HG03439 (cell line): ENCODE data around the gene TES.

Experiments
- ATAC-seq: cut with Tn5 transposase; IDR thresholded peaks from one replicate; pipeline ENCODE4 v1.9.1; 2021; ENCODE audit warnings: mild to moderate bottlenecking, moderate library complexity; ENCODE audit not compliant: unreplicated experiment

The TES gene

GRCh38 chr7:116193329-116194087 is 16.8 kb upstream of the TES start:
- no peak for ATAC-seq

DNA sequence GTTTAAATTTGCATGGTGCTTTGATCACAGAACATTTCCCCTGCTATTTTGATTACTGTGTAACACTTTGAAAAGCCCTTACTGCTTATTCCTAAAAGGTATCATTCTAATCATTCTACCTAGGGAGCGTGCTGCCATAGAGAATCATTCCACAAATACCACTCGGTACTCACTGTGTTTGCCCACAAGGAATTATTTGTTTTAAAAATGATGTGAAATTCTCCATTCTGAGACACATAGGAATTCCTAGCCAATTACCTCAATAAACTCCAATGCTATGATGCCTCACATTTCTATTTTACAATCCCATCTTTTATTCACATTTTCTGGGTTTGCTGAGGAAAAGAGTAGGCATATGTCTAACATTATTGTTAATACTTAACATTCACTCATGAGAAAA is 16.2 kb upstream of the TES start:
- no peak for ATAC-seq

- no peak for ATAC-seq
These were observed 14.9 kb upstream of the TES start for GRCh38 chr7:116195451-116195850.

DNA sequence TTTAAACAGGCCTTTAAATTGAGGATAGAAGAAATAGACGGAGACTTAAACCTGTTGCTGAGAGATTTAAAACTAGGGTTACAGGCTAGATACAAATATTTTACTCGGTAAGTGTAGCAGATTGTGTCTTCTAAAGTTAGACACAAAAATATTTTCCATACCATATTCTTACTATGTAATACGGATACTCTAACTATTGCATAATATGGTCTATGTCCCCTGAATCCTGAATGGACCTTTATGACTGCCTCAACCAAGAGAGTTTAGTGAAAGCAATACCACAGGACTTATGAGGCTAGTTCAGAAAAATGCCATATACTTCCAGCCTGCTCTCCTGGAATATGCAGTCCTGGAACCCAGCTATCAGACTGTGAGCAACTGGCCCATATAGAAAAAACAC is 13.4 kb upstream of the TES start:
- no peak for ATAC-seq

GRCh38 chr7:116197360-116197759 is 13.0 kb upstream of the TES start:
- ATAC-seq: no peak

DNA sequence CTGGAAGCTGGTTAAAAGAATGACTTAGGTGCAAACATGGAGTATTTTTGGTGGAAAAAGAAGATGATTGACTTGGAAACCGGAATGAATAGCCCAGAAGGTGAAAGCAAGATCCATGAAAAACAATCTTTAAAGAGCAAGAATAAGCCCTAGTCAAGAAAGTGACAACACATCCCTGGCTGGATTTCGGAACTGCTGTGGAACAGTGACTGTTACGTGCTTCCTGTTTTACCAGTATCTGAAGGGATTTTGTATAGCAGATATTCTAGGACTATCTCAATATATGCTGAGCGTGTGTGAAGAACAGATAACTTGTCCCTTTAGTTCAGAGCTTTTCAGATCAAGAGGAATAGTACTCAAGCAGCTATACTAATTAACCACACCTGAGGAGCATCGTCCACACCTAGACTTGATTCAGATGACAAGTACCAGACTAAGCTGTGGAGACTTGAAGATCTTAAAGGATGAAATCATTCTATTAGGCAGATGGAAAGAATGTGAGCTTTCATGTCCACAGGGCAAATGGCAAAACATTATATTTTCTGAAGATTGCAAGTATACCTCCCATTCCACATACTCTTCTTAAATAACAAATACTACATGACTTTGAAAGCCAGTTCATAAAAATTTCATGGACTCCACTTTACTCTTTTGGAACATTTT is 11.5 kb upstream of the TES start:
- no peak for ATAC-seq

GRCh38 chr7:116200963-116201362 is 9.4 kb upstream of the TES start:
- no peak for ATAC-seq

GRCh38 chr7:116206141-116206540 is 4.2 kb upstream of the TES start:
- no peak for ATAC-seq

- ATAC-seq: no peak
These were observed 1.4 kb upstream of the TES start for GRCh38 chr7:116208919-116209318.

GRCh38 chr7:116209561-116210070 is 723 bp upstream of the TES start:
- no peak for ATAC-seq

- peak; percentile 69 for ATAC-seq
These were observed 920 bp downstream of the TES start for GRCh38 chr7:116211006-116211912.

DNA sequence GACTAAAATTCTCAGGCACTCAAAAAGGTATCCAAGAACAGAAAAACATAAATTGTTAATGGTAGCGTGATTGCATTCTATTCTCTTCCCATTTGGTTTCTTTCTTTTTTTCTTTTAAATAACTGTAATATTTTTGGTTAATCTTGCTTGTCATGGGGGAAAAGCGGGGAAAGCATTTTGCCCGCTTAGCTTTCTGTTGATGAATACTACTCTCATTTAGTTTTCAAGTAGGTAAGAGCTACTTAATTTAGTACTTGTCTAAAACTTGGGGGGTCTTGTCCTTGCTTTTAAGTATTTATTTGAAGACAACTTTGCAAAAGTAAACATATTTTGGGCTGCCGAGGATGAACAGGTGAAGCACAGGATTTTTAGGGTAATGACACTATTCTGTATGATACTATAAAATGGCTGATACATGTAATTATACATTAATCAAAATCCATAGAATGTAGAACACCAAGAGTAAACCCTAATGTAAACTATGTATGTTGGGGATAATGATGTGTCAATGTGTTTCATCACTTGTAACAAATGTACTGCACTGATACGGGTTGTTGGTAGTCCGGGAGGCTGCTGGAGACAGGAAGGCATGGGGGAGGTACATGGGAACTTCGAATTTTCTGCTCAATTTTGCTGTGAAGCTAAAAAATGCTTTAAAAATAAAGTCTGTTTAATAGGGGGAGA is 1.7 kb downstream of the TES start:
- ATAC-seq: no peak

GRCh38 chr7:116212869-116213268 is 2.5 kb downstream of the TES start:
- ATAC-seq: no peak

- ATAC-seq: no peak
These were observed 3.2 kb downstream of the TES start for GRCh38 chr7:116213361-116214130.

GRCh38 chr7:116214921-116215320 is 4.6 kb downstream of the TES start:
- ATAC-seq: no peak

GRCh38 chr7:116215551-116215950 is 5.2 kb downstream of the TES start:
- no peak for ATAC-seq

GRCh38 chr7:116216956-116217571 is 6.7 kb downstream of the TES start:
- ATAC-seq: no peak

GRCh38 chr7:116218051-116218645 is 7.8 kb downstream of the TES start:
- no peak for ATAC-seq

- no peak for ATAC-seq
These were observed 8.4 kb downstream of the TES start for GRCh38 chr7:116218747-116219146.
